Hepatocyte (in vitro differentiated cells): ENCODE measurements around the gene SYNGR2.

Experiments
- EZH2phosphoT487 ChIP-seq: fragments of 200-600 bp; sonication (generic); IDR thresholded peaks from one replicate; pipeline ENCODE4 v1.6.1; 2018; ENCODE audit warnings: antibody characterized with exemption, mild to moderate bottlenecking, low read depth, moderate library complexity; ENCODE audit not compliant: unreplicated experiment, severe bottlenecking
- TF ChIP-seq, protein P1 (sequence below): fragments of 200-600 bp; sonication (generic); IDR thresholded peaks from 2 replicates; pipeline ENCODE4 v1.5.1; 2016; ENCODE audit warnings: antibody characterized with exemption, mild to moderate bottlenecking; ENCODE audit not compliant: poor library complexity

GRCh38 chr17:78122216-78122930 lies 46.0 kb upstream of the SYNGR2 start:
- TF ChIP-seq, protein P1, sequence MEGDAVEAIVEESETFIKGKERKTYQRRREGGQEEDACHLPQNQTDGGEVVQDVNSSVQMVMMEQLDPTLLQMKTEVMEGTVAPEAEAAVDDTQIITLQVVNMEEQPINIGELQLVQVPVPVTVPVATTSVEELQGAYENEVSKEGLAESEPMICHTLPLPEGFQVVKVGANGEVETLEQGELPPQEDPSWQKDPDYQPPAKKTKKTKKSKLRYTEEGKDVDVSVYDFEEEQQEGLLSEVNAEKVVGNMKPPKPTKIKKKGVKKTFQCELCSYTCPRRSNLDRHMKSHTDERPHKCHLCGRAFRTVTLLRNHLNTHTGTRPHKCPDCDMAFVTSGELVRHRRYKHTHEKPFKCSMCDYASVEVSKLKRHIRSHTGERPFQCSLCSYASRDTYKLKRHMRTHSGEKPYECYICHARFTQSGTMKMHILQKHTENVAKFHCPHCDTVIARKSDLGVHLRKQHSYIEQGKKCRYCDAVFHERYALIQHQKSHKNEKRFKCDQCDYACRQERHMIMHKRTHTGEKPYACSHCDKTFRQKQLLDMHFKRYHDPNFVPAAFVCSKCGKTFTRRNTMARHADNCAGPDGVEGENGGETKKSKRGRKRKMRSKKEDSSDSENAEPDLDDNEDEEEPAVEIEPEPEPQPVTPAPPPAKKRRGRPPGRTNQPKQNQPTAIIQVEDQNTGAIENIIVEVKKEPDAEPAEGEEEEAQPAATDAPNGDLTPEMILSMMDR = no peak
- no peak for TF ChIP-seq EZH2phosphoT487
